Measurements from ENCODE around the gene PDXP.

Gene PDXP

DNA sequence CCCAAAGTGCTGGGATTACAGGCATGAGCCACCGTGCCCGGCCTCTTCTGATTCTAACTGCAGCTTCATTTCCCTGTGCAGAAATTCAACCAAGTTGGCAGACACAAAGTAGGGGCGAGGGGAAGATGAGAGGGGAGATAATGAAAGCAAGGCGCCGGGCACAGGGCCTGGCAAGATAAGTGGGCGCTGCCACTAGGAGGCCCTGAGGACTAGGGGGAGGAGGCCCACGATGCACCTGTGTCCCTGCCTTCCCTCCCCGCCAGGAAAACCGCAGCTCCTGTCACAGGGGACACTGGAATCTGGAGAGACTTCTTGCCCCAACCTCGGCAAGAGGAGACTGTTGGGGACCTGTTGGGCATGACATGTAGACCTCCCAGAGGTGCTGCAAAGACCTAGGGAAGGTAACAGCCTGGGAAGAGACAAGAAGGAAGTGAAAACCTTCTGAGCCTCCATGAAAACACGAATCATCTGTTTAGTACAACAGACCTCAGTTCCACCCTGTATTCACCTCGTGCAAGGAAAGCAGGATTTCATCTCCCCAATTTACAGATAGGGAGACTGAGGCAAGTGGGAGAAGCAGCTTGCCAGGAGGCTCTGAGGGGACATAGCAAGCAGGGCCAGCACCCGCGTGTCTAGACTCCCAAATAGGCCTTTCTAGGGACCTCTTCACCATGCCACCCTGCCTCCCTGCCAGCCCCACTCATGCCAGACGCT lies 13.8 kb downstream of the PDXP start:
- H3K4me2 ChIP-seq = peak overlapping the region; percentile 78

GRCh38 chr22:37672920-37673455 lies 14.5 kb downstream of the PDXP start:
- Histone ChIP-seq H3K4me1 (peaks cover 74% of the 10 kb centered on the region), H4K20me1 (0 out of 2 replicates have a peak, but pooled peaks cover 6% of the 10 kb centered on the region), H3K9ac (0 out of 2 replicates have a peak overlapping the region, but pooled peaks have one; percentile 15), H3K4me2 (peak overlapping the region; percentile 78), H3K9me3 (no peaks in the 10 kb centered on the region), H3K27me3 (no peaks in the 10 kb centered on the region), H3K4me3 (no peak overlapping the region), H3K36me3 (peaks cover 13% of the 10 kb centered on the region), H3K27ac (peak overlapping the region; percentile 65)
- TF ChIP-seq Cebpa-rat (IDR thresholded peaks at IDR 0.05) = no peak

More for the DNA sequence above, 13.8 kb downstream of the PDXP start:
- Histone ChIP-seq H3K27me3 (no peaks in the 10 kb centered on the region), H3K9ac (0 out of 2 replicates have a peak overlapping the region, but pooled peaks have one; percentile 15), H3K9me3 (no peaks in the 10 kb centered on the region), H3K4me1 (peaks cover 68% of the 10 kb centered on the region), H3K4me3 (no peak overlapping the region), H3K36me3 (peaks cover 19% of the 10 kb centered on the region), H4K20me1 (peaks cover 12% of the 10 kb centered on the region; the same call in 1 of the 2 replicates), H3K27ac (peak overlapping the region; percentile 65)
- no peak for TF ChIP-seq Cebpa-rat (IDR thresholded peaks at IDR 0.05)

DNA sequence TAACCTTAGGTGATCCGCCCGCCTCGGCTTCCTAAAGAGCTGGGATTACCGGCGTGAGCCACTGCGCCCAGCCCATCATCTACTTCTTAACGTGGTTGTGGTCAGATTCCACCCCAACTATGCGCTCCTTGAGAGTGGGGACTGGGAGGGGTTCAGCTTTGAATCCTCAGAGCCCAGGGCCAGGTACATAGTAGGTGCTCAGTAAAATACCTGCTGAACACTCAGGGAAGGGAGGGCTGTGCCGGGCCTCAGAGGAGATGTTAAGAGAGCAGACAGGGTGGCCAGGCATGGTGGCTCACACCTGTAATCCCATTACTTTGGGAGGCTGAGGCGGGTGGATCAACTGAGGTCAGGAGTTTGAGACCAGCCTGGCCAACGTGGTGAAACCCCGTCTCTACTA lies 15.7 kb downstream of the PDXP start:
- Histone ChIP-seq H3K9me3 (no peaks in the 10 kb centered on the region), H3K4me2 (peak overlapping the region; percentile 86), H3K36me3 (0 out of 2 replicates have a peak, but pooled peaks cover 3% of the 10 kb centered on the region), H3K4me3 (no peak overlapping the region), H3K27me3 (no peaks in the 10 kb centered on the region), H3K27ac (peak overlapping the region; percentile 79), H4K20me1 (no peaks in the 10 kb centered on the region), H3K4me1 (peaks cover 79% of the 10 kb centered on the region), H3K9ac (0 out of 2 replicates have a peak overlapping the region, but pooled peaks have one; percentile 65)
- no peak for TF ChIP-seq Cebpa-rat (IDR thresholded peaks at IDR 0.05)

DNA sequence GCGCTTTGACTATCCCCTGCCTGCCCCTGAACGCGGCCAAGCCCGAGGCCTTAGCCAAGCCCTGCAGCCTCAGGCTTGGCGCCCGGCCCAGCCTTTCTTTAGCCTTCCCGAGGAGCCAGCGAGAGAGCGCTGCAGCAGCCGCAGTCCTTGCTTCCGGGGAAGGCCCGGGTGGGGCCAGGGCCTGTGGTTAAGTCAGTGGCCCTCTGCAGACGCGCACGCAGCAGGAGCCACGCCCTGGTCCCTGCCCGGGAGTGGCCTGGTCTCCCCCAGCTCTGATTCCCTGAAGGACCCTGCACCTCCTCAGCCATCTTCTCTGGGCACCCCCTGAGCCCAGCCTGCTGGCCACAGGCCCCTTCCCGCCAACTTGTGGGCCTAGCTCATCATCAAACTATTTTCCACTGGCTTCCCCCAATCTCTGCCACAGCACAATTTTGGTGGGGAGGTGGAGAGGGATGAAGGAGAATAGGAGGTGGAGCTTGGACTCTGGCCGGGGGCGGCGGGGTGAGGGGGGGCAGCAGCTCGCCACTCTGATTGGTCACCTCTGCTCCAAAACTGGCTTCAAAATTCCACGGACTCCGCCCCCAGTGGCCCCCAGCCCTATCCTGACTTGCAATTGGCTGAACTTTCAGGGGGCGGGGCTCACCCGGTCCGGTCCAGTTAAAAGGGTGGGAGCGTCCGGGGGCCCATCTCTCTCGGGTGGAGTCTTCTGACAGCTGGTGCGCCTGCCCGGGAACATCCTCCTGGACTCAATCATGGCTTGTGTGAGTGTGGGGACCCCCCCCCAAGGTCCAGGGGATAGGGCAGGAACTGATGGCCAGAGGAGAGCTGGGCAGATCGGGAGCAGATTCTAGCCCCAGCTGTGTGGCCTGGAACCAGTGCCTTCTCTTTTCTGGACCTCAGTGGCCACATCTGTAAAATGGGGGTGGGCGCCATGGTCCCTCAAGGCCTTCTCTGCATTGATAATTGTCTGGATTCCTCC lies 16.7 kb downstream of the PDXP start, which contains the start of gene LGALS1:
Gene LGALS1 (plus strand): TSS at position 686 of the 979 bp plus-strand sequence. CDS start 67 bp downstream, at position 753.
- H3K4me2 ChIP-seq = peak within 1 kb of the TSS; percentile 86
- H3K9ac ChIP-seq = peak within 1 kb of the TSS; percentile 68
- H3K27ac ChIP-seq = peak within 1 kb of the TSS; percentile 81
- 0 out of 2 replicates have a peak, but pooled peaks cover 3% of the 10 kb centered on the region for H3K36me3 ChIP-seq
- no peak for TF ChIP-seq Cebpa-rat (IDR thresholded peaks at IDR 0.05)
- peak within 1 kb of the TSS; percentile 66 for H3K4me3 ChIP-seq
- peaks cover 73% of the 10 kb centered on the region for H3K4me1 ChIP-seq
- H4K20me1 ChIP-seq = no peaks in the 10 kb centered on the region
- no peaks in the 10 kb centered on the region for H3K27me3 ChIP-seq
- H3K9me3 ChIP-seq = no peaks in the 10 kb centered on the region

- Histone ChIP-seq H3K9ac (peak overlapping the region; percentile 68), H3K27me3 (no peaks in the 10 kb centered on the region), H3K36me3 (no peaks in the 10 kb centered on the region), H4K20me1 (no peaks in the 10 kb centered on the region), H3K4me1 (peaks cover 75% of the 10 kb centered on the region), H3K9me3 (no peaks in the 10 kb centered on the region), H3K27ac (peak overlapping the region; percentile 81), H3K4me3 (peak overlapping the region; percentile 66), H3K4me2 (peak overlapping the region; percentile 86)
- no peak for TF ChIP-seq Cebpa-rat (IDR thresholded peaks at IDR 0.05)
Observed at GRCh38 chr22:37675930-37676735, 17.6 kb downstream of the PDXP start.

DNA sequence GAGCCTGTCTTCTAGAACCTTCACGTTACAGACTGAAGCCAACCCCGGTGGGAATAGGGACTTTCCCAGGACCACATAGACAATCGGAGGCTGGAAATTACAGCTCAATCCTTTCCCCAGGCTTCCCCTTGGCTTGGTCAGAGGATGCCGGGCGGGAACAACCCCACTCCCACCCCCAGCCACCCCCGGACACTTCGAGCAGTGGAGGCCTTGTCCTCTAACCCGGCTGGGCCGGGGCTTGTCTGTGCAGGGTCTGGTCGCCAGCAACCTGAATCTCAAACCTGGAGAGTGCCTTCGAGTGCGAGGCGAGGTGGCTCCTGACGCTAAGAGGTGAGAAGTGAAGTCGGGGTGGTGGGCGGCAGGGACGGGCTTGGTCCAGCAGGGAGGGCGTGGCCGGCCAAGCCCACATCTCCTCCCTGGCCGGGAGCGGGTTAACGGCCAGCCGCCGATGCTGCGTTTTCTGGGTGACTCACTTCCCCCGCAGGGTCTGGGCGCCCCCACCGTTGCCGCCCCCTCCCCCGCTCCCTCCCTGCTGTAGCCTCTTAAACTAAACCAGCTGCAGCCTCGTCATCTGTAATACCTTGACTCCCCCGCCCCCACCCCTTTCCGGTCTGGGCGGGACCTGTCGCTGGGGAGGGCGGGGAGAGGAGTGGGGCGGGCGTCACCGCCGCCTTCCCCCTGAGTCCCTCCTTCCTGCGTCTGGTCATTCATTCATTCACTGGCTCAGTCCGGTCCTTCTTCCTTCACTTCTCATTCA lies 18.4 kb downstream of the PDXP start:
- no peaks in the 10 kb centered on the region for H3K27me3 ChIP-seq
- H3K36me3 ChIP-seq = no peaks in the 10 kb centered on the region
- peak overlapping the region; percentile 81 for H3K27ac ChIP-seq
- peak overlapping the region; percentile 86 for H3K4me2 ChIP-seq
- H4K20me1 ChIP-seq = no peaks in the 10 kb centered on the region
- H3K4me1 ChIP-seq = peaks cover 75% of the 10 kb centered on the region
- H3K4me3 ChIP-seq = peak overlapping the region; percentile 66
- no peaks in the 10 kb centered on the region for H3K9me3 ChIP-seq
- H3K9ac ChIP-seq = peak overlapping the region; percentile 68
- no peak for TF ChIP-seq Cebpa-rat (IDR thresholded peaks at IDR 0.05)

DNA sequence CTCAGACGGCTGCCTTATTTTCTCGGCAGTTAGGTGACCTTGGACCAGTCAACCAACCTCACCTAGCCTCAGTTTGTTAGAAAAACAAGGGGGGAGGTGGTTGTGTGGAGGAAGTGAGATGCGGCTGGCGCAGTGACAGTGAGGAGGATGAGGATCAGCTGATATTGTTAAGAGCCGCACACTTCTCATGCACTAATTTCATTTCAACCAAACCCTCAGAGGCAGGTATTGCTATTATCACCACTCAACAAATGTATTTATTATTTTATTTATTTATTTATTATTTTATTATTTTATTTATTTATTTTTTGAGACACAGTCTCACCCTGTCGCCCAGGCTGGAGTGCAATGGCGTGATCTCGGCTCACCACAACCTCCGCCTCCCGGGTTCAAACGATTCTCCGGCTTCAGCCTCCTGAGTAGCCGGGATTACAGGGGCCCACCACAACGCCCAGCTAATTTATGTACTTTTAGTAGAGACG lies 19.0 kb downstream of the PDXP start:
- Histone ChIP-seq H4K20me1 (no peaks in the 10 kb centered on the region), H3K9ac (no peak overlapping the region)

GRCh38 chr22:37678372-37678771 lies 19.8 kb downstream of the PDXP start:
- Histone ChIP-seq H3K36me3 (no peaks in the 10 kb centered on the region), H3K4me2 (peak overlapping the region; percentile 86), H3K9me3 (no peaks in the 10 kb centered on the region), H3K27ac (no peak overlapping the region), H3K9ac (no peak overlapping the region), H4K20me1 (no peaks in the 10 kb centered on the region), H3K4me1 (peaks cover 60% of the 10 kb centered on the region), H3K27me3 (no peaks in the 10 kb centered on the region), H3K4me3 (no peak overlapping the region)
- no peak for TF ChIP-seq Cebpa-rat (IDR thresholded peaks at IDR 0.05)

More for the DNA sequence above, 19.0 kb downstream of the PDXP start:
- Histone ChIP-seq H3K9me3 (no peaks in the 10 kb centered on the region), H3K4me3 (peak overlapping the region; percentile 66), H3K27me3 (no peaks in the 10 kb centered on the region), H3K4me2 (peak overlapping the region; percentile 86), H3K27ac (peak overlapping the region; percentile 10; the same call in 1 of the 2 replicates), H3K4me1 (peaks cover 69% of the 10 kb centered on the region), H3K36me3 (no peaks in the 10 kb centered on the region)
- TF ChIP-seq Cebpa-rat (IDR thresholded peaks at IDR 0.05) = no peak
